Stimulated activated CD8-positive, alpha-beta memory T cell treated with anti-CD3 and anti-CD28 coated beads, Interleukin-7, amount 100 ng/mL, for 24 hours (primary cell): ENCODE measurements around the gene GUCD1.

Experiments used
- DNase-seq: peaks from one replicate; pipeline ENCODE4 v3.0.0-alpha.2; 2020; ENCODE audit warnings: low read depth

GUCD1 gene

GRCh38 chr22:24590596-24591173, 35.7 kb upstream of the GUCD1 start:
- DNase-seq: no peak

- DNase-seq: no peak
Measured at GRCh38 chr22:24589518-24590030, 34.6 kb upstream of the GUCD1 start.

- no peak for DNase-seq
Measured at GRCh38 chr22:24588757-24589481, 34.0 kb upstream of the GUCD1 start.

- no peak for DNase-seq
Measured at GRCh38 chr22:24588381-24588756, 33.4 kb upstream of the GUCD1 start.

DNA sequence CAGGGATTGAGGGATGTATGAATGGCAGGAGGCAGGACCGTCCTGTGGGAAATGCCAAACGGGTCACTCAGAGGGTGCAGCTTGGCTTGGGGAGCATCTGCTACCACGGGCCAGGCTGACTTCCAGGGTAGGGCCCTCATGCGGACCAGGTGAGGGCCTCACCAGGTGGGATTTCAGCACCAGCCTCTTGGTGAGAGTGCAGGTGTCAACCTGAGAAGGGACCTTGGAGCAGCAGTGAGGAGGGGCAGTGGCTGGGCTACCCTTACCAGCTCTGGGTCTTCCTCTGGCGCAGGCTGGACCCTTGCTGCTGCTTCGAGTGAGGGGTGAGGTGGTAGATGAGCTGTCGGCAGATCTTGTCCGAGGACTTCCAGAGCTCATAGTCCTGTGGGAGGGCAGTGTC, 33.0 kb upstream of the GUCD1 start:
- no peak for DNase-seq

- DNase-seq: no peak
Measured at GRCh38 chr22:24587251-24587650, 32.3 kb upstream of the GUCD1 start.

GRCh38 chr22:24585927-24586546, 31.1 kb upstream of the GUCD1 start:
- no peak for DNase-seq

DNA sequence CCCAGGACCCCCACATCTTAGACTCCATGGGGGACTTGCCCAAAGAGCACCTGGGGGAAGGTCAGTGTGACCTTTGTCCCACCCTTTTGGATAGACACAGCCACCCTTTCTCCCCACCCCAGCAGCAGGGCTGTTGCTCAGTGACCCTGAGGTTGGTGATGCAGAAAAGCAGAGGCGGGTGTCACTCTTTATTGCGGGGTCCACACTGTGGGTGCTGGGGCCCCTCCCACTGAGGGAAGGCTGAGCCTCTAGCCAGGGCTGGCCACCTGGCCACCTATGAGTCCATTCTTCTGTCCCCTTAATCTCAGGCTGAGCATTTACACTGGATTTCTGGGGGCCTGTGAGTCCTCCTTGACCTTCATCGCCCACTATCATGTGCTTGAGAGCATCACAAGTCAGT, 30.5 kb upstream of the GUCD1 start:
- DNase-seq: no peak

DNA sequence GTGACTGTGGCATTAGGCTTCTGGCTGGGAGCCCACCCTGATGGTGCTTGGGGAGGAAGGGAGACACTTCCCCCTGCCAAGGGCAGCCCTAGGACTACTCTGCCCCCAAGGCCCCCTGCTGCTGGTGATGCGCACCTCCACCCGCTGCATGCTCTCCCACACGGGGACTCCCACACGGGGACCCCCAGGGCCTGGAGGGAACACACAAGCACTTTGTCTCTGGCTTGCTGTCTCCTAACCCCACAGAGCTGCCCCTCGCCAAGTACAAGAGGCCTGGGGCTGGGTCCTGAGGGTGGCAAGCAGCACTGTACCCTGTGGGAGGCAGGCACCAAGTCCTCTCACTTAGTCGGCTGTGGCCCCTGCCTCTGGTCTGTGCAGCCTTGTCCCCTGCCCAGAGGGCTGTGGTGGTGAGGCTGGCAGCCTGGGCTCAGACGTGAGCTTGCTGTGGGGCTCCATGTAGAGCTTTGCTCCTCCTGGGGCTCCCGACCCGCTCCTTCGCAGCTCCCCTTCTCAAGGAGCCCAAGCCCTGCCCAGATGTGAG, 30.0 kb upstream of the GUCD1 start:
- DNase-seq: no peak

- no peak for DNase-seq
Measured at GRCh38 chr22:24584166-24584790, 29.3 kb upstream of the GUCD1 start.

GRCh38 chr22:24583221-24584165, 28.6 kb upstream of the GUCD1 start:
- DNase-seq: no peak

- no peak for DNase-seq
Measured at GRCh38 chr22:24582056-24582814, 27.3 kb upstream of the GUCD1 start.

- DNase-seq: no peak
Measured at GRCh38 chr22:24580276-24580675, 25.3 kb upstream of the GUCD1 start.

- DNase-seq: no peak
Measured at GRCh38 chr22:24579258-24579601, 24.3 kb upstream of the GUCD1 start.

GRCh38 chr22:24578355-24579257, 23.7 kb upstream of the GUCD1 start:
- DNase-seq: no peak

DNA sequence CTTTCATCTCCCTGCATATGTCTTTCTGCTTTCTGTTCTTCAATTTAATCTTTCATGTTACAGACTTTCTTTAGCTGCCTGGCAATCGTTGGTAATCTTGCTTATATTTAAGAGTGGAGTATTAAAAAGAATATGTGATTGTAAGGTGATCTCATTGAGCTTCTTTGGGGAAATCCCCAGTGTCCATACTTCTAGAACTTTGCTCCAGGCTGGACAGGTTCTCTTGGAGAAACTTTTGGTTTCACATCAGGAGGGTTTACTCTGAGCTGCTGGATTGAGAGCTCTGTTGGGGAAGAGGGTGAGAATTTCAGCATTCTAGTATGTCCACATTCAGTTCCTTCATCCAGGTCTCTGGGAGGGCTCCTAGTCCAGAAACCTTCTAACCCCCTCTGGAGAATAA, 21.8 kb upstream of the GUCD1 start:
- no peak for DNase-seq

- no peak for DNase-seq
Measured at GRCh38 chr22:24571266-24571665, 16.3 kb upstream of the GUCD1 start.

DNA sequence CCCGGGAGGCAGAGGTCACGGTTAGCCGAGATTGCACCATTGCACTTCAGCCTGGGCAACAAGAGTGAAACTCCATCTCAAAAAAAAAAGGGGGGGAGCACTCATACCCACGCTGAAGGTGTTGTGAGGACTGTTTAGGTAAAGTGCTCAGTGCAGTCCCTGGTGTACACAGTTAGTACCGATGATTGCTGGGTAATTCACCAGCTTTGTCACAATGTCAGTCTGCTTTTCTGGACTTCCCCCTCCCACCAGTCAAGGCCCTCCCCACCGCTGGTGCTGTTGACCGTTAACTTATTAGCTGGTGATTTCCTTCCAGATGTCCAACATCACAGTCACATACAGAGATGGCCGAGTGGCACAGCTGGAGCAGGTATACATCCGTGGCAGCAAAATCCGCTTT, 12.7 kb upstream of the GUCD1 start:
- no peak for DNase-seq

DNA sequence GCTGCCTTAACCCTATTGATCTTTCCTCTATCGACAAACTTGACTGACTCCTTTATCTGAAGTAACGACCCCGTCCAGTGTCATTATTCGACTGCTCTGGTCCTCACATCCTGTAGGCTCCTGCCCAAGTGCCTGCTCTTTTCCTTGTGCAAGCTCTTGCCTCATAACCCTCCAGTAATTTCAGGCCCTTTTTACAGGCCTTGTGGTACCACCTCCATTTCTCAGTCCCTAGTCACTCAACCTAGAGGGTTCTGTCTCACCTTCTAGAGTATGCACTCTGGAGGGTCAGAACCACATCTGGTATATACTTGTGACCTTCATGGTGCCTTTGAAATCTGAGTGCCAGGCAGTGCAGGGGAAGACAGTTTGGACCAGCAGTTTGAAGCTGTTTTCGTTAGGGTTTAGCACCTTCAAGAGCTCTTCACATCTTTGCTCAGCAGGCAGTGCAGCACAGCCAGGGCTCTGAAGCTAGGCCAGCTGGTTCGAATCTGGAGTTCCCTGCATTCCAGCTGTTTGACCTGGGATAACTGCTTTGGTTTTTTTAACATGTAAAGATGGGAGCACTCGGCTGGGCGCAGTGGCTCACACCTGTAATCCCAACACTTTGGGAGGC, 12.1 kb upstream of the GUCD1 start:
- DNase-seq: no peak
